NCI-H748 (cell line): ENCODE measurements around the gene TIMM17B.
"Not testable (repeated sequence)": the region's sequence is repeated elsewhere in the genome, so short reads cannot be mapped to it uniquely, and the experiment has no call there.

Experiments
- DNase-seq: peaks from one replicate; lab custom pipeline; 2025; ENCODE audit not compliant: unreplicated experiment; lab: John Stamatoyannopoulos, UW

TIMM17B gene

GRCh38 chrX:48896611-48897011 is 957 bp downstream of the TIMM17B start:
- DNase-seq = peak; percentile 65

GRCh38 chrX:48894891-48895290 is 2.7 kb downstream of the TIMM17B start:
- DNase-seq = no peak

DNA sequence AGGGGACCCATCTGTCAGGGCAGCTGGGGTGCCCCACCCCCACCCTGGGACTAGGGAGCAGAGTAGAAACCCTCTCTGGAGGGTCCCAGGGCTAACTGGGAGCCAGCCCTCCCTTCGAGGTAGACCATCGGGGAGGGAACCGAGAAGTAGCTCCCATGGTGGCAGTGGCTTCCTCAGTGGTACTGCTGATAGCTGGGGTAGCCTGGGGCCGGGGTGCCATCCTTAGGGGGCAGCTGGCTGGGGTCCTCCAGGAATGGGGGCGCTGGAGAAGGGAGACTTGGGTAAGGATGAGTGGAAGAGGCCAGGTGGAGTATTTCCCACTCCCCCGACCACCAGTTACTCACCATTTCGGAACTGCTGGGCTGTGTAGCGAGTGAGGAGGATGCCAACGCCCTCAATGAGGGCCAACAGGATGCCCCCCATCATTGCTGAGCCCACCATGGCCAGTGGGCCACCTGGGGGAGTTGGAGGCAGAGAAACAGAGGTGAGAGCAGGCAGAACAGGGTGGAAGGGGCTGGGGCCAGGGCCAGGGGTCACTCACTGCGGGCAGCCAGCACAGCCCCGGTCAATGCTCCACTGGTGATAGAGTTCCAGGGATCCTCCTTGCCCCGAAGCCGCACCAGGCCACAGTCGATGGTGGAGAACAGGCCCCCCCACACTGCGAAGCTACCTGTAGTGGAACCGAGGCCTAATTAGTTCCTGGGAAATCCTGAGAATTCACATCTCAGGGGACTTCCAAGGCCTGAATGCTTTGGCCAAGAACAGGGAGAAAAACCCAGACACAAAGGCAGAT is 3.8 kb downstream of the TIMM17B start:
- no peak for DNase-seq

DNA sequence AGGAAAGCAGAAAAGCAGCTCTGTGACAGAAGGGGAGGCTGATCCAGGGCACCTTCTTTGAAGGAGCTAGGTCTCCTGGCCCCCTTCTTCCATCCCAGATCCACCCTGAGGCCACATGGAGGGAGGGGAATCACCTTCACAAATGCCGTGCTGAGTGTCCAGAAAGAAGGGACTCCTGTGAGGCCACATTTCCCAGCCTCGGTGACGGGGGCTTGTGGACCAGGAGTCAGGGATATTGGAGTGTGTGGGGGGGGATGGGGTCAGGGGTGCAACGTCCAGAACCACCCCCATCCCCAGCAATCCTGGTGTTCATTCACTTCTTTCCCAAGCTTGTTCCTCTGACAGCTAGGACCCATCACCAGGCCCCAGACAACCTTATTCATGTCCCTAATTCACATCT is 4.7 kb downstream of the TIMM17B start:
- DNase-seq = no peak

DNA sequence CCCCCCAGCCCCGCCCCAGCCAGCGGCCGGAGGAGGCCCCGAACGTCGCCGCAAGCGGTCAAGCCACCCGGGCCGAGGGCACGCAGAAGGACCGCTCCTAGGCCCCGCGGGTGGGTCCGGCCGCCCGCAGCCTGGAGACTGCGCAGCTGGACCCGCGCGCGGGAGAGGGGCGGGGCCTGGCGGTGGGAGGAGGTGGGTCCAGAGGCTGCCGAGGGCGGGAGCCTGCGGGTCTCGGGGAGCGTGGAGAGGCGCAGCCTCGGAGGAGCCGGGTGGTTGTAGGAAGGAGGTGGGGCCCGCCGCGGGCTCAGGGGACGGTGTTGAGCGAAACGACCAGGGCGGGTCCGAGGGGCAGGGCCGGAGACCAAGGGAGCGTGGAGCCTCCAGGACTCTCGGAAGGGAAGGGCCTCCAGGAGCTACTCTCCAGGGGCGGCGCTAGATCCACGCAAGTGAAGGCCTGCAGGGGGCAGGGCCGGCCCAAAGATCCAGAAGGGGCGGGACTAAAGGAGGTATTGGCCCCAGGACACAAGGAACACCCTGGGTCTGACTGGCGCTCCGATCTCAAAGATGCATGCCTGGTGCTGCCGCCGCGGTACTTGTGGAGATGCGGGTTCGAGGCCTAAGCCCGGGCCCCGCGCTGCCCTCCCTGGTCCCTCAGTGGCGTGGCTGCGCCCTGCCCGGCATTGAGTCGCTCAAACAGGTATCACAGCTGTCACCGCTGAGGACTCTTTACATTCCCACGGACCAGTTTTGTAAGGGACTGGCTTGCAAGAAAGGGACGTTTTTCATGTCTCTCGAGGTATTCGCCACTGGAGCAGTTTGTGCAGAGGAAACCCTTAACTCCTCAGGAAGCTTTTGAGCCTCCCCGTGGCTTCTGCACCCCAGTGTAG is 5.9 kb downstream of the TIMM17B start:
- peak; percentile 94 for DNase-seq

- peak; percentile 45 for DNase-seq
Observed at GRCh38 chrX:48890934-48891401, 6.6 kb downstream of the TIMM17B start.

GRCh38 chrX:48890296-48890925 is 7.2 kb downstream of the TIMM17B start:
- DNase-seq = no peak

DNA sequence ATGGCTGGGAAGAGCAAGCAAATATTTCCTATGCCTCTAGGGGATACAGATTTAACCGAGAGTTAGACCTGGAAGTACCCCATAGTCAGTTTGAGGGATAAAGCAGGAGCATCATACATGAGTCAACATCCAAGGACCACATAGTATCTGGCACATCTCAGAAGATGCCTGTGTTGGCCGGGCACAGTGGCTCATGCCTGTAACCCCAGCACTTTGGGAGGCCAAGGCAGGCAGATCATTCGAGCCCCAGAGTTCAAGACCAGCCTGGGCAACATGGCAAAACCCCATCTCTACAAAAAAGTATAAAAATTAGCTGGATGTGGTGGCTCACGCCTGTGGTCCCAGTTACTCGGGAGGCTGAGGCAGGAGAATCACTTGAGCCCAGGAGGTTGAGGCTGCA is 11.0 kb downstream of the TIMM17B start:
- not testable (repeated sequence) for DNase-seq

- peak; percentile 3 for DNase-seq
Observed at GRCh38 chrX:48883729-48884128, 13.8 kb downstream of the TIMM17B start.

DNA sequence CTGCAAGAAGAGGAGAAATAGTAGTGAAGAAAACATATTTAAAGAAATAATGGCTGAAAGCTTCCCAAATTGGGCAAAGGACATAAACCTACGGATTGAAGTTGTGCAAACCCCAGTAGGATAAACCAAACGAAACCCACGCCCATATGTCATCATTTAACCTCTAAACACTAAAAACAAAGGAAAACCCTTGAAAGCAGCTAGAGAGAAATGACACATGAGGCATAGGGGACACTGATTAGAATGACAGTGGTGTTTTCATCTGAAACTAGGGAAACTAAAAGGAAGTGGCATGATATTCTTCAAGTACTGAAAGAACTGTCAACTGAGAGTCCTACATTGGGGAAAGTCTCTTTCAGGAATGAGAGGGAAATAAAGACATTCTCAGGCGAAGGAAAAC is 20.6 kb downstream of the TIMM17B start:
- not testable (repeated sequence) for DNase-seq

DNA sequence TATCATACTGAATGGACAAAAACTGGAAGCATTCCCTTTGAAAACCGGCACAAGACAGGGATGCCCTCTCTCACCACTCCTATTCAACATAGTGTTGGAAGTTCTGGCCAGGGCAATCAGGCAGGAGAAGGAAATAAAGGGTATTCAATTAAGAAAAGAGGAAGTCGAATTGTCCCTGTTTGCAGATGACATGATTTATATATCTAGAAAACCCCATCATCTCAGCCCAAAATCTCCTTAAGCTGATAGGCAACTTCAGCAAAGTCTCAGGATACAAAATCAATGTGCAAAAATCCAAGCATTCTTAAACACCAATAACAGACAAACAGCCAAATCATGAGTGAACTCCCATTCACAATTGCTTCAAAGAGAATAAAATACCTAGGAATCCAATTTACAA is 25.6 kb downstream of the TIMM17B start:
- DNase-seq = not testable (repeated sequence)

GRCh38 chrX:48864210-48864609 is 33.4 kb downstream of the TIMM17B start:
- no peak for DNase-seq

DNA sequence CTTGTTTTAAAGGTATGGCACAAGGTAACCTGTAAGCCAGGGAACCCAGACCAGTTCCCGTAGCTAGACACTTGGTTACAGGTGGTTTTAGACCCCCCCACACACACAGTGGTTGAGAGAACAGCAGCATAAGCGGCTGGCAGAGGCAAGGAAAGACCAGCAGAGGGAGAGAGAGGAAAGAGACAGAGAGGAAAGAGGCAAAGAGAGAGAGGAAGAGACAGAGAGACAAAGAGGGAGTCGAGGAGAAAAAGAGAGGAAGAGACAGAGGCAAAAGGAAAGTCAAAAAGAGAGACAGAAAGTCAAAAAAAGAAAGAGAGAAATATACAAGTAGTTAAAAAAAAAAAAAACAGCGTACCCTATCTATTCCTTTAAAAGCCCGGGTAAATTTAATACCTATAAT is 42.7 kb downstream of the TIMM17B start:
- DNase-seq = peak; percentile 21

- not testable (repeated sequence) for DNase-seq
Observed at GRCh38 chrX:48854121-48854804, 43.3 kb downstream of the TIMM17B start.

- not testable (repeated sequence) for DNase-seq
Observed at GRCh38 chrX:48853494-48853893, 44.1 kb downstream of the TIMM17B start.

DNA sequence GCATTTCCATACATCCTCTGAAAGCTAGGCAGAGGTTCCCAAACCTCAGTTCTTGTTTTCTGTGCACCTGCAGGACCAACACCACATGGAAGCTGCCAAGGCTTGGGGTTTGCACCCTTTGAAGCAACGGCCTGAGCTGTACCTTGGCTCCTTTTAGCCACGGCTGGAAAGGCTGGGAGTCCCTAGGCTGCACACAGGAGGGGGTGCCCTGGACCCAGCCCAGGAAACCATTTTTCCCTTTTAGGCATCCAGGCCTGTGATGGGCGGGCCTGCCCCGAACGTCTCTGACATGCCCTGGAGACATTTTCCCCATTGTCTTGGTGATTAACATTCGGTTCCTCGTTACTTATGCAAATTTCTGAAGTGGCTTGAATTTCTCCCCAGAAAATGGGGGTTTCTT is 44.7 kb downstream of the TIMM17B start:
- DNase-seq = no peak

GRCh38 chrX:48848847-48849246 is 48.7 kb downstream of the TIMM17B start:
- no peak for DNase-seq
